LNCaP clone FGC (cell line): ENCODE results near the gene DBI.

Experiments
- DNase-seq: peaks from one replicate; pipeline ENCODE4 v3.0.0-alpha.2; 2011; ENCODE audit warnings: low read depth
- H3K4me3 ChIP-seq: 2 replicates; pipeline ENCODE4 v1.5.1; 2011; ENCODE audit warnings: mild to moderate bottlenecking, low read depth, low read length, control low read depth
- TF ChIP-seq, protein P1 (sequence below): IDR thresholded peaks from 2 replicates; pipeline ENCODE4 v1.5.1; 2012; ENCODE audit warnings: mild to moderate bottlenecking; ENCODE audit not compliant: control insufficient read depth, insufficient read depth; ENCODE audit errors: extremely low read depth

DBI gene

DNA sequence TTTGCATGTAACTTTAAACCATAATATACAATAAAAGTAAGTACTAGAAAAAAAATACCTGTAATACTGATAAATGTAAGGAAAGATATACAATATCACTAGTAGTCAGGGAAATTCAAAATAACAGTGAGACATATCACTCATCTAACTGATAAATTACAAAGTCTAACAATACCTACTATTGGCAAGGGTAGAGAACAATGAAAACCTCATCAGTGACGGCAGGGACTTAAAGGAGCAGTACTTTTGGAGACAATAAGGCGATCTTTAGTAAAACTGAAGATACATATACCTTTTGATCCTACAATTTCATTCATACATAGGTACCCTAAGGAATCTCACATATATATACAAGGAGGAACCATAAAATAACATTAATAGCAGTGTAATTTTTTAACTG is 25.1 kb upstream of the DBI start:
- TF ChIP-seq, protein P1, sequence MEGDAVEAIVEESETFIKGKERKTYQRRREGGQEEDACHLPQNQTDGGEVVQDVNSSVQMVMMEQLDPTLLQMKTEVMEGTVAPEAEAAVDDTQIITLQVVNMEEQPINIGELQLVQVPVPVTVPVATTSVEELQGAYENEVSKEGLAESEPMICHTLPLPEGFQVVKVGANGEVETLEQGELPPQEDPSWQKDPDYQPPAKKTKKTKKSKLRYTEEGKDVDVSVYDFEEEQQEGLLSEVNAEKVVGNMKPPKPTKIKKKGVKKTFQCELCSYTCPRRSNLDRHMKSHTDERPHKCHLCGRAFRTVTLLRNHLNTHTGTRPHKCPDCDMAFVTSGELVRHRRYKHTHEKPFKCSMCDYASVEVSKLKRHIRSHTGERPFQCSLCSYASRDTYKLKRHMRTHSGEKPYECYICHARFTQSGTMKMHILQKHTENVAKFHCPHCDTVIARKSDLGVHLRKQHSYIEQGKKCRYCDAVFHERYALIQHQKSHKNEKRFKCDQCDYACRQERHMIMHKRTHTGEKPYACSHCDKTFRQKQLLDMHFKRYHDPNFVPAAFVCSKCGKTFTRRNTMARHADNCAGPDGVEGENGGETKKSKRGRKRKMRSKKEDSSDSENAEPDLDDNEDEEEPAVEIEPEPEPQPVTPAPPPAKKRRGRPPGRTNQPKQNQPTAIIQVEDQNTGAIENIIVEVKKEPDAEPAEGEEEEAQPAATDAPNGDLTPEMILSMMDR: no peak
- H3K4me3 ChIP-seq: no peak overlapping the region
- no peak for DNase-seq

DNA sequence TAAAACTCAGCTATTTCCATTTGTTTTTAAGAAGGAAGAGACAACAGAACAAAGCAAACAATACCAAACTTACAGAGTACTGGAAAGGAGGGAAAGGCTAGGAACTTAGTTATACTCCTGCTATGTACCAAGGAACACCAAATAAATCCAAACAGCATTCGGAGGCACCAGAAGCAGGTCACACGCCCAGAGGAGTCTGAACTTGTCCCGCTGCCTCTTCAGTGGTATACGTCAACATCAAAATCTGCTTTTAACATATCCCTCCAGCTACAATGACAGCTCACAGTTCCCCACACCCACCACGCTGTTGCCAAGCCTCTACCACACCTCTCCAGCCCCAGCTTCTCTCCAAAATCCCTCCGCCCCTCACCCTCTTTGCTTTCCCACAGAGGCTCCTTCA is 17.5 kb upstream of the DBI start:
- no peak for DNase-seq
- H3K4me3 ChIP-seq: no peak overlapping the region
- TF ChIP-seq, protein P1: no peak

DNA sequence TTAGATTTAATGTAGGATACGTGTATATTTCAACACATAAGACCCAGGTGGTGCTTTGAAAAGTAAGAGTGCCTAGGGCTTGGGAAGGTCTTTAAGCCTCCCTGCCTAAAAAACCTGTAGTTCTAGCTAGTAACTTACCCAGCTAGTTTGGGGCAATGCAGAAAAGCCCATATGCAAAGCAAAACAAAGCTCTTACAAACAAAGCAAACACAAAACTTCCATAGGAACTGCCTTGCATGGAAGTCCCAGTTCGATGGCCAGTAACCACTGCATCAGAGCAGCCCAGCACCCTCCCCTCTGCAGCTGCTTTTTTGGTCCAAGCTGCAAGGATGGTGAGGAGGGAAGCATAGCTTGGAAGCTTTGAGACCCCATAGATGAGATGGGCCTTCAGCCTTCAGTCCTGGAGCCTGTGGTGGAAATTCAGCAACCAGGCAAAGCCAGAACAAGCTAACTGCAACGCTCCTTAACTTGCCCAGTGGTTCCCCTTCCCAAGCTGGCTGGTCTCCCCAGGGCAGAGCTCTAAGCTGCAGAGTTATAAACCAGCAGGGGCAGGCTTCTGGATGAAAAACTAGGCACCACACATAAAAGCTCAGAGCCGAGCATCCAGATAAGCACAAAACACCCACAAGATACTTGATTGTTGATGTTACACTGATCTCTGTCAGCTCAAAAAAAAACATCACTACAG is 16.3 kb upstream of the DBI start:
- no peak for DNase-seq
- no peak overlapping the region for H3K4me3 ChIP-seq
- TF ChIP-seq, protein P1: no peak

DNA sequence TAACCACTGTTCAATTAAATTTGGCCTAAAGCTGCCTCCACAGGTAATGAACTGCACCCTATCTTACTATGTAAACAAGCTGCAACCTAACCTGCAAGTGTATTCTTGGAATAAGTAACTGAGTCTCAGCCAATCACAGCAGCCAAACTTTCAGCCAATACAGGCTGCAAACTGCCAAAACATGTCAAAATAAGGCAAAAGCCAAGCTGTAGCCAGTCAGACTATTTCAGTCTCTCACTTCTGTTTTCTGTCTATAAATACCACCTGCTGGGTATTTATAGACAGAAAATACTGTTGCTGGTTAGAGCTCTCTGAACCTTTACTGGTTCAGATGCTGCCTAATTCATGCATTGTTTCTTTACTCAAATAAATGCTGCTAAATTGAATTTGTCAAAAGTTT is 14.4 kb upstream of the DBI start:
- DNase-seq: peak; percentile 93
- TF ChIP-seq, protein P1: no peak

DNA sequence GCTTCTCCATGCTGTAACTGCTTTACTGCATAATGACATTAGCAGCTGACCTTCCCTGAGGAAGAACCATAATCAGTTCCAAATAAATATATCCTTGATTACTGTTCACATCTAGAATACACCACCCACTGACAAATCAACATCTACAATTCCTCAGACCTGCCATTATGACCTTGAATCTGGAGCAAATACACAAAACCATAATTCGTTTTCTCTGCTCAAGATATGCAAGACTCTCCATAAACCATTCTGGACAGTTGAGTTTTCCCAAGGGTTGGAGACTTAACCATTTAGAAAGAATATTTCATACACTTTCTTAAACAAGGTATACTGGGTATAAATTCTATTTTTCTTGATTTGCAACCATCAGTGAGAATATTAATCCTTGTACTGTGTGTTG is 11.9 kb upstream of the DBI start:
- no peak for DNase-seq
- H3K4me3 ChIP-seq: no peak overlapping the region
- TF ChIP-seq, protein P1: no peak

More for the DNA sequence above, 14.4 kb upstream of the DBI start:
- H3K4me3 ChIP-seq: no peak overlapping the region; the same call in 1 of the 2 replicates

DNA sequence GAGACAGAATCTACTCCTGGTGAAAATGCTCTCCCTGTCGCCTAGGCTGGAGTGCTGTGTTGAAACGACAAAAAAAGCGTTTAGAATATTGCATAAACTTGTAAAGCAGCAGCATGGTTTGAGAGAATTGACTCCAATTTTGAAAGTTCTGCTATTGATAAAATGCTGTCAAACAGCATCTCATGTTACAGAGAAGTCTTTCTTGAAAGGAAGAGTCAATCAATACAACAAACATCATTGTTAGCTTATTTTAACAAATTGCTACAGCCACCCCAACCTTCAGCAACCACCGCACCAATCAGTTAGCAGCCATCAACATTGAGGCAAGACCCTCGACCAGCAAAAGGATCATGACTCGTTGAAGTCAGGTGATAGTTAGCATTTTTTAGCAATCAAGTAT is 7.0 kb upstream of the DBI start:
- H3K4me3 ChIP-seq: no peak overlapping the region
- no peak for DNase-seq
- TF ChIP-seq, protein P1: no peak

DNA sequence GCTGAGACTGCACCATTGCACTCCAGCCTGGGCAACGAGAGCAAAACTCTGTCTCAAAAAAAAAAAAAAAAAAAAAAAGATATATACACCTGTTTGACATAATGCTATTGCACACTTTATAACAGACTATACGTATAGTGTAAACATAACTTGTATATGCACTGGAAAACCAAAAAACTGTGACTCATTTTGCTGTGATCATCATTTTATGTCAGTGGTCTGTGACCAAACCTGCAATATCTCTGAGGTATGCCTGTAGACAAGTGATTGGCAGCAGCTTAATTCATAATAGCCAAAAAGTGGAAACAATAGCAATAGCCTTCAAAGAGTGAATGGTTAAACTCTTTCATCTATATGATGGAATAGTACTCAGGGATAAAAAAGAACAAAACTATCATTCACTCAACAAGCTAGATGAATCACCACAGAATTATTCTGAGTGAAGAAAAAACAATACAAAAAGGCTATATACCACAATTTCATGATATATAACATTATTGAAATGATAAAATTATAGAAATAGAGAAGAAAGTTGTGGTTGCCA is 6.3 kb upstream of the DBI start:
- TF ChIP-seq, protein P1: no peak
- H3K4me3 ChIP-seq: no peak overlapping the region
- DNase-seq: no peak
